PC-3 (cell line): ENCODE results near the gene ATP5ME. TPM values are rescaled to one million over a fixed set of nuclear protein-coding genes. Genes with fewer than 3 reads are reported as not detected.

Source experiments
- ATAC-seq: fragments of 200-7000 bp; cut with Tn5 transposase; 2 replicates; pipeline ENCODE4 v1.9.1; 2020; ENCODE audit warnings: mild to moderate bottlenecking, moderate library complexity
- BruUV-seq: library from RNA; stranded (reverse); fragments of 400-500 nt; replicated peaks from 2 replicates; lab custom pipeline; 2021; lab: Mats Ljungman, UMichigan
- CTCF ChIA-PET: fragments of 300-600 bp; sonication (Branson Sonifier 250); formaldehyde crosslinking; loops from one replicate; lab custom pipeline; 2022; ENCODE audit warnings: antibody characterized with exemption; lab: Charles Lee
- POLR2A ChIA-PET: fragments of 300-600 bp; sonication (Branson Sonifier 250); formaldehyde crosslinking; loops from one replicate; lab custom pipeline; 2022; ENCODE audit warnings: antibody characterized with exemption; ENCODE audit not compliant: unreplicated experiment; lab: Charles Lee
- DNase-seq: peaks from one replicate; pipeline ENCODE4 v3.0.0-alpha.2; 2015
- H2AFZ ChIP-seq: fragments of 300-600 bp; sonication (generic); 2 replicates; pipeline ENCODE4 v1.6.0; 2016; ENCODE audit warnings: antibody characterized with exemption, low read length
- H3F3A ChIP-seq: fragments of 300-600 bp; sonication (generic); one replicate; pipeline ENCODE4 v1.6.0; 2017; ENCODE audit warnings: antibody characterized with exemption, low read length, control low read depth, mild to moderate bottlenecking; ENCODE audit not compliant: unreplicated experiment
- H3K27ac ChIP-seq: fragments of 300-600 bp; sonication (generic); 2 replicates; pipeline ENCODE4 v1.5.1; 2016; ENCODE audit warnings: mild to moderate bottlenecking, low read length
- H3K27me3 ChIP-seq: fragments of 300-600 bp; sonication (generic); 2 replicates; pipeline ENCODE4 v1.6.1; 2016; ENCODE audit warnings: low read length, mixed read lengths
- H3K36me3 ChIP-seq: fragments of 300-600 bp; sonication (generic); 2 replicates; pipeline ENCODE4 v1.6.1; 2016; ENCODE audit warnings: low read depth, mixed run types, low read length, mixed read lengths
- H3K4me1 ChIP-seq: fragments of 300-600 bp; sonication (generic); 2 replicates; pipeline ENCODE4 v1.5.1; 2016; ENCODE audit warnings: low read length; ENCODE audit not compliant: insufficient read depth
- H3K4me2 ChIP-seq: fragments of 300-600 bp; sonication (generic); 2 replicates; pipeline ENCODE4 v1.6.0; 2016; ENCODE audit warnings: low read length
- H3K4me3 ChIP-seq: fragments of 300-600 bp; sonication (generic); 2 replicates; pipeline ENCODE4 v1.5.1; 2016; ENCODE audit warnings: mild to moderate bottlenecking, low read length, mixed read lengths
- H3K79me2 ChIP-seq: fragments of 300-600 bp; sonication (generic); 2 replicates; pipeline ENCODE4 v1.6.1; 2017; ENCODE audit warnings: low read length, mixed read lengths
- H3K9ac ChIP-seq: fragments of 300-600 bp; sonication (generic); 2 replicates; pipeline ENCODE4 v1.6.0; 2016; ENCODE audit warnings: mild to moderate bottlenecking, low read length
- H3K9me2 ChIP-seq: fragments of 300-600 bp; sonication (generic); replicated peaks from 2 replicates; pipeline ENCODE4 v1.6.1; 2016; ENCODE audit warnings: mixed run types, low read length, mixed read lengths
- H3K9me3 ChIP-seq: fragments of 300-600 bp; sonication (generic); 2 replicates; pipeline ENCODE4 v1.6.1; 2016; ENCODE audit warnings: low read length, mixed read lengths
- H4K20me1 ChIP-seq: fragments of 300-600 bp; sonication (generic); 2 replicates; pipeline ENCODE4 v1.6.1; 2016; ENCODE audit warnings: low read length, mixed read lengths
- EZH2 ChIP-seq: fragments of 300-600 bp; sonication (generic); IDR thresholded peaks from one replicate; pipeline ENCODE4 v1.6.1; 2017; ENCODE audit warnings: antibody characterized with exemption, mild to moderate bottlenecking, low read length; ENCODE audit not compliant: unreplicated experiment
- EZH2phosphoT487 ChIP-seq: fragments of 300-600 bp; sonication (generic); IDR thresholded peaks from 2 replicates; pipeline ENCODE4 v1.6.1; 2018; ENCODE audit warnings: mild to moderate bottlenecking, antibody characterized with exemption, low read length, borderline replicate concordance
- intact Hi-C: fragments of 100-400 bp; cut with micrococcal nuclease; formaldehyde crosslinking; loops from 2 replicates; pipeline ENCODE4 v1.9.0; 2023
- total RNA-seq: library from RNA; depleted of rRNA; stranded (reverse); fragments of >200 nt; gene quantifications from 2 replicates; pipeline ENCODE4 v1.2.3, GENCODE V29; 2014
- TF ChIP-seq, protein P1 (sequence below): fragments of 300-600 bp; sonication (generic); conservative IDR thresholded peaks from 2 replicates; pipeline ENCODE4 v1.5.1; 2017; ENCODE audit warnings: antibody characterized with exemption, low read depth, mild to moderate bottlenecking, low read length

ATP5ME gene
- total RNA-seq, 1 experiment from 2014 or later = 579 TPM

DNA sequence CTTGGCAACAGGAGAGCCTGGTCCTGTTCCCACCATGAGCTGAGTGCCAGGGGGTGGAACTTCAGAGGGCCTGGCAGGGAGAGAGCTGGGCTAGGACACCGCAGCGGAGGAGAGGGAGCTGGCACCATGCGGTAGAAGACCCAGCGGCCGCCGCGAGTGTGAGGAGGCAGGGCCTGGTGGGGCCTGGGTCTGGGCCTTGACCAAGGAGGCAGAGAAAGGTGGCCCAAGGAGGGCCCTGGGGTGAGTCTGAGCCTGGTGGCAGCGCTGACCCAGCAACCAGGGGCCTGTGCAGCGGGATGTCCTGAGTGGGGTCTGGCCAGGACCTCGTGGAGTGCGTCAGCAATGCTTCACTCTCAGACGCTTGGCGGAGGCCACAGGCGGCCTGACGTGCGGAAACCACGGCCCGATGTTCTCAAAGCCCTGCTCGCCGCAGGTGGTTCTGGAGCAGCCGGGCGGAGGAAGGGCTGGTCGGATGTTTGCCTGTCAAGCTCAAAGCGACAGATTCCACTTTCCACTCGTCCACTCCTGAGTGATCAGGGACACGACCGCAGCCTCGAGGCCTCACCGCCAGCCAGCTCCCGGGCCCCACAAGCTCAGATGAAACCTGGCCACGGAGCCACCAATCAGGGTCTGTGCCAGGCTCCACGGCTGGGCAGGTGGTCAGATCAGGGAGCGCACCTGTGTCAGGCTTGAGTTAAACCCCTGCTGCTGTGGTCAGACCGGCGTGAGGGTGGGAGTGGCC, 20.8 kb downstream of the ATP5ME start:
- ChIA-PET CTCF (no interaction called here), POLR2A (no interaction called here)
- no peaks in the 10 kb centered on the region for H3K9me2 ChIP-seq
- H3K4me2 ChIP-seq = no peak overlapping the region
- no peak for TF ChIP-seq EZH2
- TF ChIP-seq, protein P1, sequence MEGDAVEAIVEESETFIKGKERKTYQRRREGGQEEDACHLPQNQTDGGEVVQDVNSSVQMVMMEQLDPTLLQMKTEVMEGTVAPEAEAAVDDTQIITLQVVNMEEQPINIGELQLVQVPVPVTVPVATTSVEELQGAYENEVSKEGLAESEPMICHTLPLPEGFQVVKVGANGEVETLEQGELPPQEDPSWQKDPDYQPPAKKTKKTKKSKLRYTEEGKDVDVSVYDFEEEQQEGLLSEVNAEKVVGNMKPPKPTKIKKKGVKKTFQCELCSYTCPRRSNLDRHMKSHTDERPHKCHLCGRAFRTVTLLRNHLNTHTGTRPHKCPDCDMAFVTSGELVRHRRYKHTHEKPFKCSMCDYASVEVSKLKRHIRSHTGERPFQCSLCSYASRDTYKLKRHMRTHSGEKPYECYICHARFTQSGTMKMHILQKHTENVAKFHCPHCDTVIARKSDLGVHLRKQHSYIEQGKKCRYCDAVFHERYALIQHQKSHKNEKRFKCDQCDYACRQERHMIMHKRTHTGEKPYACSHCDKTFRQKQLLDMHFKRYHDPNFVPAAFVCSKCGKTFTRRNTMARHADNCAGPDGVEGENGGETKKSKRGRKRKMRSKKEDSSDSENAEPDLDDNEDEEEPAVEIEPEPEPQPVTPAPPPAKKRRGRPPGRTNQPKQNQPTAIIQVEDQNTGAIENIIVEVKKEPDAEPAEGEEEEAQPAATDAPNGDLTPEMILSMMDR = no peak
- intact Hi-C loops = no loop called here
- H3K79me2 ChIP-seq = no peaks in the 10 kb centered on the region
- H4K20me1 ChIP-seq = no peaks in the 10 kb centered on the region
- H3K4me1 ChIP-seq = no peaks in the 10 kb centered on the region
- no peaks in the 10 kb centered on the region for H3K9me3 ChIP-seq
- H3K9ac ChIP-seq = no peak overlapping the region
- H3K4me3 ChIP-seq = no peak overlapping the region
- BruUV-seq = no TSS peak
- no peaks in the 10 kb centered on the region for H3K36me3 ChIP-seq
- DNase-seq (no peak), ATAC-seq (no peak)
- H3F3A ChIP-seq = no peaks in the 10 kb centered on the region
- H3K27ac ChIP-seq = no peak overlapping the region
- H3K27me3 ChIP-seq = no peaks in the 10 kb centered on the region
- no peak overlapping the region for H2AFZ ChIP-seq

DNA sequence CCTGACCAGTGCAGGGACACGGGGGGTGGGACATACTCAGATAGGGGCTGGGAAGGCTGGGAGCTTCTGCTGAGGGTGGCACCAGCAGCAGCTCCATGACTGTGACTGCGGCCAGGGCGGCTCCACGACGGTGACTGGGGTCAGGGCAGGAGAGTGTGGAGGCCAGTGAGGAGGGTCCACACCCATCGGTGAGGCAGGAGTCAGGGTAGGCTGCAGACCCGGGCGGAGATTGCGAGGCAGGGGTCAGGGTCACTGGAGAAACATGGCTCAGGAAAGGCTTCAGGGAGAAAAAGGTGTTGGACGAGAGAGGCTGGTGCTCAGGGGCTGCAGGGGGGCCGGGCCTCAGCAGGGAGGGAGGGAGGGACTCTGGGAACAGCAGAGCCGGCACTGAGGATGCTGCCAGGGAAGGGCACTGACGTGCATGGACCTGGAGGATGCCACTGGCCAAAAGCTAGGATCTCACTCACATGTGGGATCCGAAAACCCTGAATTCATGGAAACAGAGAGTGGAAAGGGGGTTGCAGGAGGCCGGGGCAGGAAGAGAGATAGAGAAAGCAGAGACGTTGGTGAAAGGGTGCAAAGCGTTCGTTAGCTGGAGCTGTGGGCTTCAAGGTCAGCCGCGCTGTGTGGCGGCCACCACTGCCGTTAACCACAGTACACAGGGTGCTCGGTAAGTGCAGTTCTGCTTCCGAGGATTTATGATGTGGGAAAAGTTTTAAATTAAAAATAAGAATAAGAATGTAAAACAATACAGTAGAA, 22.0 kb downstream of the ATP5ME start:
- H3F3A ChIP-seq = no peaks in the 10 kb centered on the region
- no peak overlapping the region for H3K27ac ChIP-seq
- no peaks in the 10 kb centered on the region for H3K9me2 ChIP-seq
- no peaks in the 10 kb centered on the region for H3K36me3 ChIP-seq
- CTCF ChIA-PET = no interaction called here
- H3K4me1 ChIP-seq = no peaks in the 10 kb centered on the region
- ATAC-seq (no peak), DNase-seq (no peak)
- intact Hi-C loops = no loop called here
- TF ChIP-seq EZH2phosphoT487 (no peak), EZH2 (no peak)
- TF ChIP-seq, protein P1 = no peak
- H2AFZ ChIP-seq = no peak overlapping the region
- H3K9ac ChIP-seq = no peak overlapping the region
- H3K4me2 ChIP-seq = no peak overlapping the region
- H4K20me1 ChIP-seq = no peaks in the 10 kb centered on the region
- POLR2A ChIA-PET = no interaction called here
- no peaks in the 10 kb centered on the region for H3K27me3 ChIP-seq
- H3K9me3 ChIP-seq = no peaks in the 10 kb centered on the region
- BruUV-seq = no TSS peak
- no peaks in the 10 kb centered on the region for H3K79me2 ChIP-seq
- H3K4me3 ChIP-seq = no peak overlapping the region
